ENCODE results near the gene M1AP. TPM values are rescaled to one million over a fixed set of nuclear protein-coding genes. Genes with fewer than 3 reads are reported as not detected.

The M1AP gene
- total and polyA plus RNA-seq, 7 donors: 0.16 to 0.60 (median 0.33) TPM; not detected in 3

DNA sequence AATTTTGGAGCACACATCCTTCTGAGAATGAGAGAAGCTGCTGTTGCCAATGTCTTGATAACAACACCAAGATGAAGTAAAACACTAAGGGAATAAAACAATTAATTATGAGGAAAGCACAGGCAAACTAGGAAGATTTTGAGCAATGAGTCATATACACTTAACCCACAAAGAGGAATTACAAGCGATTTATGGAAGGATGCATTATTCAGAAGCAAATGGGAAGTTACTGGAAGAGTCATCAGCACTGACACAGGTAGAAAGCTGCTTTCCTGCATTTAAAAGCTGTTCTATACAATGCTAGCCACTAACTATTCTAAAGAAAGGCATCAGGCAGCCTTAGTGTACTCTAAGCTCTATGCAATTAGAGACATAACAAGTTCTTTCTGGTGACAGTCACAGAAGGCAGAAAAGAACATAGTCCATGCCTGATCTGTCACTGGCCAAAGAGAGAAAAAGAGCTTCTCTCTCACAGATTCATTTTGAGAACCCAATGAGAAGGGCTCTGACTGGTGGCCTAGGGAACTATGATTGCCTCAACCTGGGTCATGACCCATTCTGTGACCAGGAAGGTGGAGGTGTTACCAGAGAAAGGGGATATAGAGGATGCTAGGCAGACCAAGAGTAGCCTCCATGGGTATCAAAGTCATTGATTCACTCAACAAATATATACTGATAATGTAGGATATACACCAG lies 45.4 kb downstream of the M1AP start:
- WGBS, 2 donors: 47 to 51% methylated on average over 1 of the region's 1 CpG
- H3K27me3 ChIP-seq: peaks cover 0 to 15% (median 0%) of the 10 kb centered on the region in 3 donors

DNA sequence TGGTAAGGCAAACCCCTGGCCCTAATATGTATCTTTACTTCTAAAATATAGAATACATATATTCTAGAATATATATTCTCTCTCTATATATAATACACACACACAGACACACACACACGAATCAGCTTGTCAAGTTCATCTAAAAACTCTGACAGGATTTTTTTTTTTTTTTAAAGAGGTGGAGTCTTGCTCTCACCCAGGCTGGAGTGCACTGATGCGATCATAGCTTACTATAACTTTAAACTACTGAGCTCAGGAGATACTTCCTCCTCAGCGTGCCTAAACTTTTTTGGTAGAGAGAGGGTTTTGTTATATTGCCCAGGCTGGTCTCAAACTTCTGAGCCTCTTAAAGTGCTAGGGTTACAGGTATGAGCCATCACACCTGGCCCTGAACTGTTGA lies 48.5 kb downstream of the M1AP start:
- peaks cover 0 to 19% (median 0%) of the 10 kb centered on the region in 3 donors for H3K27me3 ChIP-seq
- intact Hi-C loops (cut with DNase I): no loop called here
- no peak for DNase-seq
- H3K36me3 ChIP-seq: no peaks in the 10 kb centered on the region
- no peaks in the 10 kb centered on the region for H3K4me1 ChIP-seq
- H3K4me3 ChIP-seq: no peak overlapping the region
- H3K27ac ChIP-seq: no peak overlapping the region
- no peaks in the 10 kb centered on the region for H3K9me3 ChIP-seq
- TF ChIP-seq EP300 (IDR thresholded peaks at IDR 0.05) (no peak), POLR2AphosphoS5 (IDR thresholded peaks at IDR 0.05) (no peak), POLR2A (IDR thresholded peaks at IDR 0.05) (no peak)
- TF ChIP-seq, protein P1, sequence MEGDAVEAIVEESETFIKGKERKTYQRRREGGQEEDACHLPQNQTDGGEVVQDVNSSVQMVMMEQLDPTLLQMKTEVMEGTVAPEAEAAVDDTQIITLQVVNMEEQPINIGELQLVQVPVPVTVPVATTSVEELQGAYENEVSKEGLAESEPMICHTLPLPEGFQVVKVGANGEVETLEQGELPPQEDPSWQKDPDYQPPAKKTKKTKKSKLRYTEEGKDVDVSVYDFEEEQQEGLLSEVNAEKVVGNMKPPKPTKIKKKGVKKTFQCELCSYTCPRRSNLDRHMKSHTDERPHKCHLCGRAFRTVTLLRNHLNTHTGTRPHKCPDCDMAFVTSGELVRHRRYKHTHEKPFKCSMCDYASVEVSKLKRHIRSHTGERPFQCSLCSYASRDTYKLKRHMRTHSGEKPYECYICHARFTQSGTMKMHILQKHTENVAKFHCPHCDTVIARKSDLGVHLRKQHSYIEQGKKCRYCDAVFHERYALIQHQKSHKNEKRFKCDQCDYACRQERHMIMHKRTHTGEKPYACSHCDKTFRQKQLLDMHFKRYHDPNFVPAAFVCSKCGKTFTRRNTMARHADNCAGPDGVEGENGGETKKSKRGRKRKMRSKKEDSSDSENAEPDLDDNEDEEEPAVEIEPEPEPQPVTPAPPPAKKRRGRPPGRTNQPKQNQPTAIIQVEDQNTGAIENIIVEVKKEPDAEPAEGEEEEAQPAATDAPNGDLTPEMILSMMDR (IDR thresholded peaks at IDR 0.05): no peak
- 47 to 51% methylated on average over 3 of the region's 3 CpGs for WGBS, 2 donors

More for the DNA sequence above, 45.4 kb downstream of the M1AP start:
- DNase-seq: no peak
- H3K4me3 ChIP-seq: no peak overlapping the region
- H3K9me3 ChIP-seq: no peaks in the 10 kb centered on the region
- TF ChIP-seq, protein P1 (IDR thresholded peaks at IDR 0.05): no peak
- TF ChIP-seq POLR2AphosphoS5 (IDR thresholded peaks at IDR 0.05) (no peak), POLR2A (IDR thresholded peaks at IDR 0.05) (no peak), EP300 (IDR thresholded peaks at IDR 0.05) (no peak)
- no peak overlapping the region for H3K27ac ChIP-seq
- H3K36me3 ChIP-seq: no peaks in the 10 kb centered on the region
- intact Hi-C loops (cut with DNase I): no loop called here
- no peaks in the 10 kb centered on the region for H3K4me1 ChIP-seq

DNA sequence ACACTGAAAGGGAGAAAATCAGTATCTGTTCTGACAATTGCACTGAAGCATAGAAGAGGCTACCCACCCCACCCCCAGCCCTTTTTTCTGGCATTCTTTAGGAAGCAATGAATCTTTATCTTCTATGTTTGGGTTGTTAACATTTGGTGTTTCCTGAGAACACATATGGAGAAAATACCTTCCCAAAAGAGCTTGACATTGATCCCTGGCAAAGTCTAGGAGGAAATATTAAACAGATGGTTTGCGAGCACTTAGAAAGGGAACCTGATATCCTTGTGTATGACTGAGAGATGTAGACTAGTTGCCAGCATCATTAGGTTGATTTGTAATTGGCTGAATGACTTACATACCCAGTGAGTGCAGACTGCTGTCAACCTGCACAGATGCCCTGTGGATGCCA lies 50.7 kb downstream of the M1AP start:
- H3K4me3 ChIP-seq: no peak overlapping the region
- H3K36me3 ChIP-seq: no peaks in the 10 kb centered on the region
- intact Hi-C loops (cut with DNase I): no loop called here
- no peak for DNase-seq
- no peak for TF ChIP-seq POLR2A (IDR thresholded peaks at IDR 0.05)
- TF ChIP-seq EP300 (IDR thresholded peaks at IDR 0.05): no peak
- TF ChIP-seq, protein P1 (IDR thresholded peaks at IDR 0.05): no peak
- no peak for TF ChIP-seq POLR2AphosphoS5 (IDR thresholded peaks at IDR 0.05)
- 50 to 77% methylated on average over 1 of the region's 1 CpG for WGBS, 2 donors
- H3K9me3 ChIP-seq: no peaks in the 10 kb centered on the region
- H3K4me1 ChIP-seq: no peaks in the 10 kb centered on the region
- H3K27me3 ChIP-seq: peaks cover 0 to 18% (median 0%) of the 10 kb centered on the region in 3 donors
- H3K27ac ChIP-seq: no peak overlapping the region

DNA sequence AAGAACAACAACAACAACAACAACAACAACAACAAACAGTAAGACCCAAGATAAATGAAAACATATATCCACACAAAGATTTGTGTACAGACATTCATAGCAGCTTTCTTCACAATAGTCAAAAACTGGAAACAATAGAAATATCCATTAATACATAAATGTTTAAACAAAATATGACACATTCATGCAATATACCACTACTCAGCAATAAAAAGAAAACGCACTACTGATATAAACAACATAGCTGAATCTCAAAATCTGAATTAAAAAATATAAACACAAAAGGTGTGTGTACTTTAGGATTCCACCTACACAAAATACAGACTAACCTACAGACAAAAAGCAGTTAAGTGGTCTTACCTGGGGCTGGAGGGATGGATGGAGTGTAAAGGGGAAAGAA lies 51.5 kb downstream of the M1AP start:
- intact Hi-C loops (cut with DNase I): no loop called here
- no peaks in the 10 kb centered on the region for H3K9me3 ChIP-seq
- no peak overlapping the region for H3K4me3 ChIP-seq
- H3K27me3 ChIP-seq: peaks cover 0 to 23% (median 4%) of the 10 kb centered on the region in 3 donors
- no peaks in the 10 kb centered on the region for H3K4me1 ChIP-seq
- TF ChIP-seq POLR2AphosphoS5 (IDR thresholded peaks at IDR 0.05) (no peak), EP300 (IDR thresholded peaks at IDR 0.05) (no peak), POLR2A (IDR thresholded peaks at IDR 0.05) (no peak)
- TF ChIP-seq, protein P1 (IDR thresholded peaks at IDR 0.05): no peak
- no peak for DNase-seq
- H3K27ac ChIP-seq: no peak overlapping the region
- no peaks in the 10 kb centered on the region for H3K36me3 ChIP-seq
- 52 to 60% methylated on average over 1 of the region's 1 CpG for WGBS, 2 donors

Data from sigmoid colon (tissue), 7 donors.